Ovary (tissue), 3 donors: ENCODE results near the gene TCEA2.

Source experiments
- CTCF ChIP-seq, 3 donors: fragments of 450-650 bp in 2 of 3; fragments of 200-600 bp in 1 of 3; IDR thresholded peaks; one replicate each; pipeline versions ENCODE4 v1.5.1 to v1.8.0; 2016 to 2022; ENCODE audit warnings: antibody characterized with exemption in 3 of 3, mild to moderate bottlenecking in 1 of 3
- POLR2A ChIP-seq: fragments of 450-650 bp; IDR thresholded peaks from one replicate; pipeline ENCODE4 v1.6.1; 2017; ENCODE audit warnings: antibody characterized with exemption, mild to moderate bottlenecking, moderate library complexity
- donor health status: DM: no; HTN: no; CAD: no.

DNA sequence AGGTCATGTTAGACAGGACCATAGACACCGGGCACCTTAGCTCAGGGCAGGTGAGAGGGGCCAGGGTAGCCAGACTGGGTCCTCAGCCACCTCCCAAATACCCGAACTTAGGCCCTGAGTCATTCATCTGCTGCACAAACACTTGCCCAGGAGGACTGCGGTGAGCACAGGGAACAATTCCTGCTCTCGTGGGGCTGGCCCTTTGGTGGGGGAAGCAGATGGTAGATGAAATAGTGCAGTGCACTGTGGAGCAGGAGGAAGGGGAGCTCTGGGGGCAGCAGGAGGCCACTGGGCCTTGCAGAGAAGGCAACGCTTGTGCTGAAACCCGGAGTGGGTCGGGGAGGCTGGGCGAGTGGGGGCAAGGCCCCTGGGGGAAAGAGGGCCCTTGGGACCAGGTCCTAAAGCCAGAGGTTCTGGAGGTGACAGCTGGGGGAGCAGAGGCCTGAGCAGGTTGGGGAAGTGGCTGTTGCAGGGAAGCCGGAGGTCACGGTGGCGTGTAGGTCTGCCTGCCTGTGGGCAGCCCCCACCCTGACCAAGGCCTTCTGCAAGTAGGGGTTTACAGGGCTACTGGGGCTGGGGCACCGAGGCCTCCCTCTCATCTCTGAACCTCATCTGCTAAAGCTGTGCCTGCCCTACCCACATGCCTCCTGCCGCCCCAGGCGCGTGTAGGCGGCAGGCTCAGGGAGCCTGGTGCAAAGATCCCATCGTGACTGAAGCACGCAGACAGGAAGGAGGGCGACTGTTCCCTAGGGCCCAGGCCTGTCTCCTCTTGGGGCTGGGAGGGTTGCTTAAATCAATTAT lies 49.0 kb downstream of the TCEA2 start:
- TF ChIP-seq POLR2A (no peak), CTCF (IDR thresholded peaks at IDR 0.05) (no peak)
